KMS-11 (cell line): ENCODE measurements around the gene PNPLA5.

Experiments
- H2AFZ ChIP-seq: fragments of 200-600 bp; sonication (generic); 2 replicates; pipeline ENCODE4 v1.6.1; 2016; ENCODE audit warnings: antibody characterized with exemption, mixed run types, low read depth
- H3K27ac ChIP-seq: fragments of 200-600 bp; sonication (generic); 2 replicates; pipeline ENCODE4 v1.6.1; 2016; ENCODE audit warnings: mild to moderate bottlenecking, mixed run types
- H3K27me3 ChIP-seq: fragments of 200-600 bp; sonication (generic); 2 replicates; pipeline ENCODE4 v1.6.1; 2017; ENCODE audit warnings: mild to moderate bottlenecking, low read depth, mixed run types, moderate library complexity; ENCODE audit not compliant: insufficient read depth
- H3K36me3 ChIP-seq: fragments of 200-600 bp; sonication (generic); 2 replicates; pipeline ENCODE4 v1.6.1; 2017; ENCODE audit warnings: mild to moderate bottlenecking, mixed run types; ENCODE audit not compliant: insufficient read depth
- H3K4me1 ChIP-seq: fragments of 200-600 bp; sonication (generic); 2 replicates; pipeline ENCODE4 v1.6.1; 2016; ENCODE audit warnings: mild to moderate bottlenecking, low read depth, mixed run types; ENCODE audit not compliant: poor library complexity, severe bottlenecking
- H3K4me2 ChIP-seq: fragments of 200-600 bp; sonication (generic); 2 replicates; pipeline ENCODE4 v1.7.0; 2016; ENCODE audit warnings: mild to moderate bottlenecking, mixed run types
- H3K4me3 ChIP-seq: fragments of 200-600 bp; sonication (generic); IDR thresholded peaks from 2 replicates; pipeline ENCODE4 v1.6.1; 2017; ENCODE audit warnings: low read depth, low read length, mixed read lengths; ENCODE audit not compliant: insufficient read depth
- H3K79me2 ChIP-seq: fragments of 200-600 bp; sonication (generic); 2 replicates; pipeline ENCODE4 v1.6.1; 2016; ENCODE audit warnings: low read depth, mixed run types; ENCODE audit not compliant: insufficient read depth
- H3K9ac ChIP-seq: fragments of 200-600 bp; sonication (generic); 2 replicates; pipeline ENCODE4 v1.6.1; 2016; ENCODE audit warnings: mild to moderate bottlenecking, mixed run types
- H4K20me1 ChIP-seq: fragments of 200-600 bp; sonication (generic); 2 replicates; pipeline ENCODE4 v1.6.1; 2016; ENCODE audit warnings: mild to moderate bottlenecking, mixed run types; ENCODE audit not compliant: insufficient read depth
- TF ChIP-seq, protein P1 (sequence below): fragments of 200-600 bp; sonication (generic); conservative IDR thresholded peaks from 2 replicates; pipeline ENCODE4 v1.6.1; 2017; ENCODE audit warnings: low read depth, mild to moderate bottlenecking, antibody characterized with exemption, low read length, moderate library complexity, mixed read lengths

The PNPLA5 gene

DNA sequence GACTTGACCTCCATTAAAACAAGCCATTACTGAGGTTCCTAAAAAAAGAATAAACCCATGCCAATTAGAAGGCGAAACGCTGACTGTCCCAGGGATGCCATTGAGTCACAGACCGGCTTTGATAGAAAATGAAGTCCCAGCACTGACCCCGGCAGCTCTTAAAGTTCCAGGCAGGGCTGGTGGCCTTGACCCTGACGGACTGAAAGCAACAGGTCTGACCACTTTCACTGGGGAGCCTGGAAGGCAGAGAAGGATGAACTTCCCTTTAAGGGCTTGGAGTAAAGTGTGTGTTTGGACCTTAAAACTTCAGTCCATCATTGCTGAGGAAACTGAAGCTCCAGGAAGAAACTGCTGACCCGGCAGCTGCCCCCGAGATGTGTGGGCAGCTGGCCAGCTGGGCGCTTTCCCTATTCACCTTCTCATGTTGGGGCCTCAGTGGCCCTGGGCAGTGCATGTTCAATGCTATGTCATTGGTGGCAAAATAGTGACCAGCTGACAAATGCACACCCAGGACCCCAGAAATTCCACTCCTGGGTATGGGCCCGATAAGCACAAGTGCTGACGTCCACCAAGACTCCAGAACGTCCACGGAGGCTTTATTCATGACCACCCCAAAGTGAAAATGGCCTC, 60.8 kb downstream of the PNPLA5 start:
- no peaks in the 10 kb centered on the region for H3K79me2 ChIP-seq
- H3K4me2 ChIP-seq = no peak overlapping the region
- no peak overlapping the region for H3K4me3 ChIP-seq
- peaks cover 26% of the 10 kb centered on the region for H3K27me3 ChIP-seq
- H2AFZ ChIP-seq = no peak overlapping the region
- H4K20me1 ChIP-seq = no peaks in the 10 kb centered on the region
- no peak overlapping the region for H3K9ac ChIP-seq
- TF ChIP-seq, protein P1, sequence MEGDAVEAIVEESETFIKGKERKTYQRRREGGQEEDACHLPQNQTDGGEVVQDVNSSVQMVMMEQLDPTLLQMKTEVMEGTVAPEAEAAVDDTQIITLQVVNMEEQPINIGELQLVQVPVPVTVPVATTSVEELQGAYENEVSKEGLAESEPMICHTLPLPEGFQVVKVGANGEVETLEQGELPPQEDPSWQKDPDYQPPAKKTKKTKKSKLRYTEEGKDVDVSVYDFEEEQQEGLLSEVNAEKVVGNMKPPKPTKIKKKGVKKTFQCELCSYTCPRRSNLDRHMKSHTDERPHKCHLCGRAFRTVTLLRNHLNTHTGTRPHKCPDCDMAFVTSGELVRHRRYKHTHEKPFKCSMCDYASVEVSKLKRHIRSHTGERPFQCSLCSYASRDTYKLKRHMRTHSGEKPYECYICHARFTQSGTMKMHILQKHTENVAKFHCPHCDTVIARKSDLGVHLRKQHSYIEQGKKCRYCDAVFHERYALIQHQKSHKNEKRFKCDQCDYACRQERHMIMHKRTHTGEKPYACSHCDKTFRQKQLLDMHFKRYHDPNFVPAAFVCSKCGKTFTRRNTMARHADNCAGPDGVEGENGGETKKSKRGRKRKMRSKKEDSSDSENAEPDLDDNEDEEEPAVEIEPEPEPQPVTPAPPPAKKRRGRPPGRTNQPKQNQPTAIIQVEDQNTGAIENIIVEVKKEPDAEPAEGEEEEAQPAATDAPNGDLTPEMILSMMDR = no peak
- H3K36me3 ChIP-seq = no peaks in the 10 kb centered on the region
- no peaks in the 10 kb centered on the region for H3K4me1 ChIP-seq
- no peak overlapping the region for H3K27ac ChIP-seq

DNA sequence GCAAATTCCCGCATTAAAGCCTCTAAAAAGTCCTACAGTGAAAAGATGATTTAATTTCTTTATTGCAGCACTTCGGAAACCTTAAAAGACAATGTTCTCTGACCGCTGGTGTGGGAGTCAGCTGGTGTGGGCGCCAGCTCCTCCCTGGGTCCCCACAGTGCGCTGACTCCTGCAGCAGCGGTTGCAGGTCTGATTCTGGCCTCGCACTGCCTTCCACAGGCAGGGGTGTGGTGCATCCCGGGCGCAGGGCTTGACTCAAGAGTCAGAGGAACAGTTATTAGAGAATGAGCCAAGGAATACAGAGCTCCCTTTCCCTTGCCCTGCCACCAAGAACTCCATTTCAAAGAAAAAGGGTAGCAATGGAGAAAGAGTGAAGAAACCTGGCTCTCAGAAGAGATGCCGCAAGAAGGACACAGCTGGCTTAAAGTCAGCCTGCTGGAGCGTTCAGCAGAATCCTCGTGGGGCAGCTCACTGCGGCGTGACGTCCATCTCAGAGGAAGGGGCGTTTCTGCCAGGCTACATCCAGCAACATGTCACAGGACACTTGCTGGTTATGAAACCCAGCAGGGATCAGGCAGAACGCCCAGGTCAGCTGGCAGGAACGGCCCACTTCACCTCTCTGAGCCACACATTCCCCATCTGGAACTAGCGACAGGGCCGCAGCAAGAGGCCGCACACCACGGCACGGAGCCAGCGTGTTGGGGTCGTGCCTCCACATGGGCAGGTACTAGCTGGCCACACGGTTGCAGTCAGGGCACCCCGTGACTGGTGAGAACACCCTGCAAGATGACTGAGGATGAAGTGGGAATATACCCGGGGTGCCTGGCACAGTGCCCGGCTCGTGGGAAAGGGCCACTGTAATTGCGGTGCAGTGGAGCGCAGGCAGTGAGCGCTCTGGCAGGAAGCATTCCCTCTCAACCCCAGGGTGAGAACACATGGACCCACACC, 61.6 kb downstream of the PNPLA5 start:
- peaks cover 34% of the 10 kb centered on the region for H3K27me3 ChIP-seq
- H3K9ac ChIP-seq = no peak overlapping the region
- no peak overlapping the region for H3K4me3 ChIP-seq
- H3K27ac ChIP-seq = no peak overlapping the region
- no peak overlapping the region for H3K4me2 ChIP-seq
- no peaks in the 10 kb centered on the region for H3K79me2 ChIP-seq
- no peaks in the 10 kb centered on the region for H3K4me1 ChIP-seq
- no peak overlapping the region for H2AFZ ChIP-seq
- TF ChIP-seq, protein P1 = no peak
- H4K20me1 ChIP-seq = no peaks in the 10 kb centered on the region
- H3K36me3 ChIP-seq = no peaks in the 10 kb centered on the region
